CD4-positive, alpha-beta T cell treated with Interleukin-2 at 100 ng/mL for 4 hours (primary cell): ENCODE measurements around the gene GGTA1.
"Not testable (repeated sequence)": the region's sequence is repeated elsewhere in the genome, so short reads cannot be mapped to it uniquely, and the experiment has no call there.

Experiments used
- DNase-seq: peaks from one replicate; pipeline ENCODE4 v3.0.0-alpha.2; 2020; ENCODE audit warnings: low spot score

GGTA1 gene

GRCh38 chr9:121499427-121500164, at the start of gene GGTA1:
TSS of gene GGTA1 (minus strand) at chr9:121499844. CDS start at chr9:121467922, 31,922 bp downstream.
- DNase-seq: no peak

DNA sequence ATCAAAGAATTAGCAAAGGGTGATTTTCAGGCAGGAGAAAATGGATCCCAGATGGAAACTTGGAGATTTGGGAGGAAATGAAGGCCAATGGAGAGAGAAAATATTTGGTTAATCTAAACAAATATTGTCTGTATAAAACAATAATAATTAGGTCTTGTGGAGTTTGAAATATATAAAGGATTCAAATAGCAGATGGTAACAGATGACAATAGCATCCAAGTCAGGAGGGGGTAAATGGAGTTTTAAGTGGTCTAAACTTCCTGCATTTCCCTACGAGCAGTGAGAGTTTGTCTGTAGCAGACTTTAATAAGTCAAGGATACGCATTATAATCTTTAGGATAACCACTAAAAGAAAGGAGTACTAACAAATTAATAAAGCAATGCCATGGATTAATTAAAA, 49.0 kb upstream of the GGTA1 start:
- DNase-seq: no peak

DNA sequence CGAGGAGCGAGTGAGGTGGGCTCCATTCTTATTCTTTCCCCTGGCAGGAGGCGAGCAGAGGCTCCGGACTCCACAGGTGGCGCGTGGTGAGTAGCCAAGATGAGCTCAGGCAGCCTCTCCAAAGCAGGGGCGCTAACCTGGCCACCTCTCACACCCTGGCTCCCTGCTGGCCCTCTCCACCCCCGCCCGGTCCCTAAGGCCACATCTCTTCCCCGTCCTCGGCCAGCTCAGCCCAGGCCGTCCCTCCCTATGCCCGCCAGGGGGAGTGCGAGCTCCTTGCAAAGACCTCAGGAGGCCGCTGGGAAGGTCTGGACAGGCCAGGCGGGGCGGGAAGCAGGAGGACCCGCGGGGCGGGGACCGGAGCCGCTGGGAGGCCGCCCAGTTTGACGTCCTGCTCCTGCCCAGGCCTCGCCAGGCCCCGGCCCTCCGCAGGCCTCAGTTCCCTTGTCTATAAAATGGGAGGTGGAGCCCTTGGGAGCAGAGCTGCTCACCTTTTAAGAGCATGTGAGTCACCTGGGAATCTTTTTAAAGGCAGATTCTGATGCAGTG, 46.3 kb upstream of the GGTA1 start:
- DNase-seq: peak; percentile 46

DNA sequence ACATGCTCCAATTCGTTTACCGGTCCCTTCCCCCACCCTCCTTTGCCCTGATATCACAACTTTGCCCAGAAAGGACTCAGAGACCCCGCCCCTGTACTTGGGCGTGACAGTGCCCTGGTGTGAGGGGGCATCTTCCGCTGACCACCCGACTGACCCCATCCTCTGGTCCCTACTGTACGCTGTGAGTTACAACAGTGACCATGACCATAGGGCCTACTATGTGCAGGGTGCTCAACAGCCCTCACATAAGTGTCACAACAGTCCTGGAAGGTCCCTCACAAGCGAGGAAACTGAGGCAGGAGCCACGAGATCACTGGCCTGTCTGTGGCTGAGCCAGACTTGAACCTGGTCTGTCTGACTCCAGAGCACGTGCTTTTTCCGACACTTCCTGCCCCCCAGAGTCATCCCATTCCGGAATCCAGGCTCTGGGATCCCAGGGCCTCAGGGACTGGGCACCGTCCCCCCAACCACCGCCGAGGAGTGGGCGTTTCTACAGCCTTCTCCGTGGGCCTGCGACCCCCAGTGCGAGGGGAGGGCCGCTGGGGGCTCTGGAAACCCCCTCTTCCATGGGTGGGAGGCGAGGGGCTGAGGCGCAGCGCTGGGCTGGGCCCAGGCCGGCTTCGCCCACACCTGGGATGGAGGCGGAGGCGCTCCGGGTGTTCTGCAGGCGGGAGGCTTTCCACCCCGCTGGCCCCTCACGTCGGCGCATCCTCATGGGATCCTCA, 45.7 kb upstream of the GGTA1 start:
- DNase-seq: no peak

DNA sequence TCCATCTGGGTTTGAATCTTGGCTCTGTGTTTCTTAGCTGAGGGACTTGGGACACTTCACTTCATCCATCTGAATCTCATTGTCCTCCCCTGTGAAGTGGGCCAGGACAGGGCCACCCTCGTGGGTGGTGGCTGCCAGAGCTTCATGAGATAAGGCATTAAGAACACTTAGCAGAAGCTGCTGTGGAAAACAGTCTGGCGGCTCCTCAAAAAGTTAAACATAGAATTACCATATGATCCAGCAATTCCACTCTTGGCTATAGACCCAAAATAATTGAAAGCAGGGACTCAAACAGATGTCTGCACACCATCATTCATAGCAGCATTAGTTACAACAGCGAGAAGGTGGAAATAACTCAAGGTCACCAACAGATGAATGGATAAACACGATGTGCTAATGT, 42.4 kb upstream of the GGTA1 start:
- DNase-seq: no peak

GRCh38 chr9:121541256-121541655, 41.6 kb upstream of the GGTA1 start:
- DNase-seq: no peak

GRCh38 chr9:121538221-121538620, 38.6 kb upstream of the GGTA1 start:
- no peak for DNase-seq

GRCh38 chr9:121537283-121537682, 37.6 kb upstream of the GGTA1 start:
- no peak for DNase-seq

DNA sequence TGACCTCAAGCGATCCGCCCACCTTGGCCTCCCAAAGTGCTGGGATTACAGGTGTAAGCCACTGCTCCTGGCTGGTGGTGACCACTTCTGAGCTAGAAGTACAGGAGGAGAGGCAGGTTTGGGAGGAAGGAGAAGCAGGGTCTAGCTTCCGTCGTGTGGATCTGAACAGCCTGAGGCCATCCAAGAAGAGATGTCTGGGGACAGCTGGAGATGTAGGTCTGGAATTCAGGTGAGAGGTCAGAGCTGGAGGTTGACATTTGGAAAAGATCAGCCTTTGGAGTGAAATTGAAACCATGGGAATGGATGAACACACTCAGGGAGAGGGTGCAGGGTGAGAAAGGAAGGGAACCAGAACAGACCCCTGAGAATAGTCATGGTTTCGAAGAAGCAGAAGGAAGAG, 33.2 kb upstream of the GGTA1 start:
- DNase-seq: no peak

DNA sequence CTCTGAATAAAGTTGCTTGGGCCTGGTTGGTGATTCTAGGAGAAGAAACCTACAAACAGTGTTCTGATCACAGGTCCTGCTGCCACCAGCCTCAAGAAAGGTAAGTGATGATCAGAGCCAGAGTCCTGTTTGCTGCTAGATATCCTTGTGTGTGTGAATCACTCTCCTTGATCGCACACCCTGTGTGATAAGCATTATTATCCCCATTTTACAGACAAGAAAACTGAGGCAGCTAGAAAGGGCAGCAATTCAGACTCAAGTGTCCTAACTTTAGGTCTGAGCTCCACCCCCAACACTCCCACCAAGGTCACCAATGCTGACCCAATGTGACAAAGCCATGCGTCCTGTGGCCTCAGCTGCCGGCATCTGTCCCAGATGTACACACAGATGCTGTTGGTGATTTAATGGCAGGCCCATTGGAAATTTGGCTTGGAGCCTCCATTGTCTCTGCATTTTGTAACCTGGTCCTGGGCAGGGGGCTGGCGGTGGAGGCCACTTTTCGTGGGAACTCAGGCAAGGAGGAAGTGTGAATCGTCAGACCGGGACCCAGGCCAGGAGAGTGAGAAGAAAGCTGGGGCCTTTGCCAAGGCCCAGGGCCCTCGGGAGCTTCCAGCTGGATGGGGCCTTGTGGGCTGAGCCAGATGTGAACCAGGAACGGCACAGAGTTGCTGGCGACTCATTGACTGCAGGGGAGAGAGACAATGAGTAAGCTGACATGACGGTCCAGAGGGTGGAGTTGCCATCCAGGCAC, 29.8 kb upstream of the GGTA1 start:
- DNase-seq: no peak

DNA sequence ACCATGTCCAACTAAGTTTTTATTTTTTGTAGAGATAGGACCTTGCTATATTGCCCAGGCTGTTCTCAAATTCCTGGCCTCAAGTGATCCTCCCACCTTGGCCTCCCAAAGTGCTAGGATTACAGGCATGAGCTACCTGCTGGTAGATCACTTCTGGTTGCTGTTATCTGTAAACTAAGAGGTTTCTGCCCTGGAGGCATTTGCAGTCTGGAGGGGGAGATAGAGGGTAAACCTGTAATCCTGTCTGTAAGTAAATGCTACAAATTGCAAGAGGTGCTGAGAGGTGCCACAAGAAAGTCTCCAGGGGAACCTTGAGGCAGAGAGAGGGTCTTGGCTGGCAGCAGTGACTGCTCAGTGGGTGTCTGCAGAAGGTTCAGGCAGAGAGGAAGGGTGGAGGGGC, 29.0 kb upstream of the GGTA1 start:
- DNase-seq: no peak

GRCh38 chr9:121527371-121527770, 27.7 kb upstream of the GGTA1 start:
- no peak for DNase-seq

GRCh38 chr9:121519688-121520087, 20.0 kb upstream of the GGTA1 start:
- DNase-seq: not testable (repeated sequence)

GRCh38 chr9:121518634-121519033, 19.0 kb upstream of the GGTA1 start:
- no peak for DNase-seq

- not testable (repeated sequence) for DNase-seq
Measured at GRCh38 chr9:121513166-121513565, 13.5 kb upstream of the GGTA1 start.

DNA sequence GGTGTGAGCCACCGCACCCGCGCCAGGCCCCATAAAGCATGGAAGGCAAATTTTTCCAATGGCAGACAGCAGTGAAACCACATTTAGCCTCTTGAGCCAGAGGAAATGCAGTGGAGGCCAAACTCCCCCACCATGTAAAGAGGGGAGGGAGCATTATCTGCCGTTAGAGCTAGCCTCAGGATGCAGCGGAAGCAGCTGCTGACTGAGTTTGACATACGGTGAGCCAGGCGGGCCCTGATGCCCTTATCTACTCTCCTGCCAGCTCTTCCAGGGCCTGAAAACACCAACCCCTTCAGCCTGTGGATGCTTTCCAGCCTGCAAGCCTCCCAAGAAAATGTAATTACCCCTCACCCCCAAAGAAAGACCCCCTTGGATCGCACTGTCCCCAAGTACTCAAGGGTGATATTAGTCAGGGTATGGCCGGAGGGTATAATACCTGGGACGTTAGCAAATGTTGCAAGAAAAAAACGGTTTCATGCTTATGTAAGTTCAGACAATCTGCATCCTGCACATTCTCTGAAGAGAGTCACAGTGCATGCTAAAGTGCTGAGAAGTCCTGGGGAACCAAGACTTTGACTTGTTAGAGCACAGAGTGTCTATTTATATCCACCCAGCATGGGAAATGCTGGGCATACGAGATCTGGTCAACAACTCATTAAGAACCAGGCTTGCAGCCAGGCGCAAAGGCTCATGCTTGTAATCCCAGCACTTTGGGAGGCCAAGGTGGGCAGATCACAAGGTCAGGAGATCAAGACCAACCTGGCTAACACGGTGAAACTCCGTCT, 11.3 kb upstream of the GGTA1 start:
- no peak for DNase-seq

- DNase-seq: no peak
Measured at GRCh38 chr9:121509180-121509579, 9.5 kb upstream of the GGTA1 start.

GRCh38 chr9:121508415-121508814, 8.8 kb upstream of the GGTA1 start:
- no peak for DNase-seq

GRCh38 chr9:121505903-121506735, 6.5 kb upstream of the GGTA1 start:
- no peak for DNase-seq

DNA sequence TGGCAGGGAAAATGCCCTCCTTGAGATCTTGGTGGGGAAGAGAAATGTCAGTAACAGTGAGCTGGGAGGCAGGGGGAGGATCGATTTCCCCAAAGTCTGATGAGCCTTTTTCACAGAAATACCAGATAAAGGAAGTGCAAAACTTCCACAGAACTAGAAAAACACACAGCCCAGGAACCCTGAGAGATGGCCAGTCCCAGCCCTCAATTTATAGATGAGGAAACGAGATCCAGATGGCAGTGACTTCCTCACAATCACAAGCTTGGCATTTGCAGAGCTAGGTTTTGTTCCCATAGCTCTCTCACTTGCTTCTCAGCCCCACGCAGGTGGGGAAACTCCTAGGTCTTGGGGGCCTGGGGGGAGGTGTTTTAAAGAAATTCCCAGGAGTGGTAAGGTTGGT, 3.8 kb upstream of the GGTA1 start:
- DNase-seq: no peak

- no peak for DNase-seq
Measured at GRCh38 chr9:121500165-121500478, 478 bp upstream of the GGTA1 start.
